HepG2 (cell line): Measurements from ENCODE around the gene C1QBP. TPM values are rescaled to one million over a fixed set of nuclear protein-coding genes. Genes with fewer than 3 reads are reported as not detected.

ENCODE experiments used
- ATAC-seq: fragments of 200-7000 bp; cut with Tn5 transposase; 3 replicates; pipeline ENCODE4 v1.9.1; 2020; ENCODE audit warnings: mild to moderate bottlenecking, moderate library complexity
- BruUV-seq: library from RNA; stranded (reverse); fragments of 400-500 nt; replicated peaks from 2 replicates; lab custom pipeline; 2021; lab: Mats Ljungman, UMichigan
- CTCF ChIA-PET: fragments of 300-600 bp; formaldehyde crosslinking; extraction: SDS; loops from one replicate; lab custom pipeline; 2021; ENCODE audit warnings: low total read pairs, inconsistent platforms, low intra/inter-chr PET ratio; lab: Yijun Ruan, JAX
- POLR2A ChIA-PET: fragments of 350-600 bp; sonication (Branson Sonifier 250); formaldehyde crosslinking; loops from one replicate; lab custom pipeline; 2020; ENCODE audit warnings: antibody characterized with exemption, inconsistent platforms; lab: Yijun Ruan, JAX
- DNase-seq: peaks from one replicate; pipeline ENCODE4 v3.0.0-alpha.2; 2015; ENCODE audit warnings: low spot score
- FAIRE-seq: peaks from 3 replicates; lab custom pipeline; 2011; peaks lifted over from hg19 to GRCh38; lab: Jason Lieb, UNC
- H2AFZ ChIP-seq: one replicate; pipeline ENCODE4 v1.6.1; 2011; ENCODE audit warnings: low read length, inconsistent platforms
- H3K27ac ChIP-seq: fragments of 300-600 bp; 3 replicates; pipeline ENCODE4 v1.8.0; 2011; ENCODE audit warnings: mixed run types, mild to moderate bottlenecking, mixed read lengths, low read length, inconsistent platforms; ENCODE audit not compliant: insufficient read depth; ENCODE audit errors: extremely low read length
- H3K27me3 ChIP-seq, 2 experiments: fragments of 200-600 bp in 1 of 2; 2 replicates in 1 of 2; 3 replicates in 1 of 2; pipeline versions ENCODE4 v1.6.0 to v1.8.0; 2011; ENCODE audit warnings: low read length in 2 of 2, mild to moderate bottlenecking in 2 of 2, moderate library complexity in 2 of 2, inconsistent platforms in 1 of 2; ENCODE audit not compliant: insufficient read depth in 2 of 2, control insufficient read depth in 1 of 2
- H3K36me3 ChIP-seq, 2 experiments: fragments of 200-600 bp in 1 of 2; replicated peaks in 1 of 2; 2 replicates in 1 of 2; 3 replicates in 1 of 2; pipeline versions ENCODE4 v1.5.1 to v1.8.0; 2011; ENCODE audit warnings: low read length in 2 of 2, inconsistent platforms in 1 of 2; ENCODE audit not compliant: insufficient read depth in 2 of 2, control insufficient read depth in 1 of 2
- H3K4me1 ChIP-seq: 2 replicates; pipeline ENCODE4 v1.5.1; 2012; ENCODE audit warnings: low read length, inconsistent platforms; ENCODE audit not compliant: insufficient read depth
- H3K4me2 ChIP-seq: 2 replicates; pipeline ENCODE4 v1.6.0; 2011; ENCODE audit warnings: low read depth, low read length, inconsistent platforms
- H3K4me3 ChIP-seq, 3 experiments: fragments of 200-600 bp in 1 of 3; sonication (generic), shearing (Covaris generic) in 1 of 3; replicated peaks in 1 of 3; 2 replicates each; pipeline ENCODE4 v1.5.1; 2011 to 2016; ENCODE audit warnings: low read length in 3 of 3, inconsistent platforms in 2 of 3, low read depth in 2 of 3, mild to moderate bottlenecking in 2 of 3, control low read depth in 1 of 3, mixed read lengths in 1 of 3; ENCODE audit not compliant: insufficient read depth in 1 of 3
- H3K79me2 ChIP-seq: one replicate; pipeline ENCODE4 v1.6.1; 2011; ENCODE audit warnings: low read length, inconsistent platforms; ENCODE audit not compliant: insufficient read depth
- H3K9ac ChIP-seq: 2 replicates; pipeline ENCODE4 v1.6.0; 2011; ENCODE audit warnings: mild to moderate bottlenecking, low read depth, low read length, inconsistent platforms; ENCODE audit not compliant: insufficient read depth
- H3K9me3 ChIP-seq: 2 replicates; pipeline ENCODE4 v1.5.1; 2012; ENCODE audit warnings: mild to moderate bottlenecking, low read length
- H4K20me1 ChIP-seq: 2 replicates; pipeline ENCODE4 v1.6.0; 2011; ENCODE audit warnings: inconsistent platforms, mild to moderate bottlenecking, low read length, moderate library complexity; ENCODE audit not compliant: insufficient read depth
- AGO2 ChIP-seq: fragments of 200-400 bp; formaldehyde crosslinking; optimal IDR thresholded peaks from 2 replicates; pipeline ENCODE3; 2017; ENCODE audit warnings: mild to moderate bottlenecking, low read depth, low read length, moderate library complexity
- MYC ChIP-seq: sonication (generic); formaldehyde crosslinking; IDR thresholded peaks from 2 replicates; pipeline ENCODE4 v1.9.0; 2021; ENCODE audit warnings: missing genetic modification reagents, borderline replicate concordance
- SCMH1 ChIP-seq: sonication (generic); formaldehyde crosslinking; IDR thresholded peaks from 2 replicates; pipeline ENCODE4 v1.9.0; 2021; ENCODE audit warnings: missing genetic modification reagents, mild to moderate bottlenecking, borderline replicate concordance
- SIN3A ChIP-seq: IDR thresholded peaks from 2 replicates; pipeline ENCODE4 v1.6.1; 2011; ENCODE audit warnings: low read depth, mild to moderate bottlenecking, control low read depth, low read length, borderline replicate concordance
- ZBTB21 ChIP-seq: sonication (generic); formaldehyde crosslinking; IDR thresholded peaks from 2 replicates; pipeline ENCODE4 v1.4.0; 2020; ENCODE audit warnings: missing genetic modification reagents
- ZFP36 ChIP-seq: fragments of 150-350 bp; IDR thresholded peaks from 2 replicates; pipeline ENCODE4 v1.6.1; 2018; ENCODE audit warnings: borderline replicate concordance, low read length, low read depth; ENCODE audit not compliant: partially characterized antibody
- ZNF253 ChIP-seq: sonication (generic); formaldehyde crosslinking; IDR thresholded peaks from 2 replicates; pipeline ENCODE4 v1.8.0; 2022; ENCODE audit warnings: mild to moderate bottlenecking, missing genetic modification reagents, borderline replicate concordance
- ZNF432 ChIP-seq: sonication (generic); formaldehyde crosslinking; IDR thresholded peaks from 2 replicates; pipeline ENCODE4 v1.5.0; 2020; ENCODE audit warnings: missing genetic modification reagents, mild to moderate bottlenecking, borderline replicate concordance
- ZNF607 ChIP-seq: sonication (generic); formaldehyde crosslinking; IDR thresholded peaks from 2 replicates; pipeline ENCODE4 v1.5.1; 2020; ENCODE audit warnings: missing genetic modification reagents, mild to moderate bottlenecking, borderline replicate concordance
- ZNF749 ChIP-seq: sonication (generic); formaldehyde crosslinking; IDR thresholded peaks from 2 replicates; pipeline ENCODE4 v1.8.0; 2022; ENCODE audit warnings: mild to moderate bottlenecking, missing genetic modification reagents, moderate library complexity, borderline replicate concordance
- ZSCAN12 ChIP-seq: sonication (generic); formaldehyde crosslinking; IDR thresholded peaks from 2 replicates; pipeline ENCODE4 v1.9.0; 2021; ENCODE audit warnings: mild to moderate bottlenecking, missing genetic modification reagents
- WGBS: methylation state at CpG from one replicate; pipeline ENCODE4 v1.1.6; 2017; ENCODE audit warnings: low lambda C conversion rate; 5-methylcytosine and 5-hydroxymethylcytosine counted together
- in situ Hi-C: cut with HindIII; loops from 2 replicates; pipeline ENCODE4 v1.10.0; 2017; ENCODE audit warnings: low pct_unique_long_range_greater_than_20kb; ENCODE audit not compliant: extremely low pct_ligation_motif_present
- intact Hi-C: fragments of 100-400 bp; cut with micrococcal nuclease; formaldehyde crosslinking; loops from one replicate; pipeline ENCODE4 v1.10.0; 2022; ENCODE audit not compliant: unreplicated experiment
- polyA plus RNA-seq, 8 experiments: library from polyadenylated mRNA; depleted of rRNA in 3 of 8; stranded (reverse) in 7 of 8; unstranded in 1 of 8; fragments of >200 nt; fragmentation: Illumina TruSeq in 4 of 8; extraction: Trizol in 4 of 8; gene quantifications; 2 replicates each; pipeline versions ENCODE4 v1.2.1 to v1.2.3, GENCODE V29; 2011 to 2016; ENCODE audit warnings: low read depth in 4 of 8, missing spikeins in 1 of 8, mixed read lengths in 1 of 8; ENCODE audit not compliant: insufficient read depth in 1 of 8
- total RNA-seq, 5 experiments: library from RNA; depleted of rRNA; stranded (reverse); fragments of >200 nt; fragmentation: Illumina TruSeq; extraction: Trizol; gene quantifications; 2 replicates each; pipeline ENCODE4 v1.2.3, GENCODE V29; 2016; ENCODE audit warnings: low read depth in 1 of 5
- TF ChIP-seq, protein P1 (sequence below): sonication (generic); formaldehyde crosslinking; IDR thresholded peaks from 2 replicates; pipeline ENCODE4 v1.5.0; 2020; ENCODE audit warnings: missing genetic modification reagents, mild to moderate bottlenecking, borderline replicate concordance
- TF ChIP-seq, protein P2 (sequence below): sonication (generic); formaldehyde crosslinking; IDR thresholded peaks from 2 replicates; pipeline ENCODE4 v1.9.0; 2021; ENCODE audit warnings: missing genetic modification reagents, mild to moderate bottlenecking, borderline replicate concordance
- TF ChIP-seq, protein P3 (sequence below): sonication (generic); formaldehyde crosslinking; IDR thresholded peaks from 2 replicates; pipeline ENCODE4 v1.4.0; 2020; ENCODE audit warnings: missing genetic modification reagents
- TF ChIP-seq, protein P4 (sequence below): sonication (generic); formaldehyde crosslinking; IDR thresholded peaks from 2 replicates; pipeline ENCODE4 v1.4.0; 2020; ENCODE audit warnings: mild to moderate bottlenecking, missing genetic modification reagents

C1QBP gene
- total and polyA plus RNA-seq, 2 of the 13 experiments (the other 11 are each of a cell fraction or from before 2014, with no cell fraction given): 219 to 680 TPM

DNA sequence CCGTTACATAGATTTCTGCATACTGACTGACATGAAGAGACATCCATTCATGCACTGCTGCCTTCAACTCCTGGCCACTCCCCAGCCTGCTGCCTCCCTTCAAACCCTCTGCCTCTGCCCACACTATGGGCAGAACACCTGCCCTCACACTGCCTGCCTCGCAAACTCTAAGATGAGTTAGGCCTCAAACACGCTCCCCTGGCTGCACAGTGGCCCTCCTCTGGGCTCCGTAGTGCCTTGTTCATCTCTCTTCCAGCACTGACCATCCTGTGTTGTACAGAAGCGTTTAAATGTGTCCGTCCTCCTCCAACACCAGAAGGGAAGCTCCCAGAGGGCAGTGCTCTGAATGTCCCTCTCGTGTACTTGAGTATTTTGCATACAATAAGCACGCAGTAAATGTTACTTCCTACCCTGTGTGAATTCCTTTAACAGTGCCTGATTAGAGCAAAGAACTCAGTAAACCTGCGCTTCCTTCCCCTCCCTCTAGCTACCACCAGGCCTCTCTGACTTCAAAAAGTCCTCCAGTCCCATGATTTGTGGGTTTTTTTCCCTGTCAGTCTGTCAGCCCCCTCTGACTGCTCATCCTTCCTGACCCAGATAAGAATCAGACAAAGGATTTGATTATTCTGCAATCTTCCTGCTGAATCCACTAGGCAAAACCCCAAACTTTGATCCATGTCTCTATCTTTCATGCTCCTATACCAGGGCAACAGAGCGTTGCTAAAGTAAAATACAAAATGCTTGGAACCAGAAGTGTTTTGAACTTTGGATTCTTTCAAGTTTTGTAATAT lies 26.0 kb upstream of the C1QBP start:
- Histone ChIP-seq H3K9me3 (no peaks in the 10 kb centered on the region), H3K4me3 (peak overlapping the region; percentile 53 to 91 (median 68)), H3K79me2 (peaks cover 63% of the 10 kb centered on the region), H3K9ac (peak overlapping the region; percentile 84), H3K4me1 (peaks cover 38% of the 10 kb centered on the region), H3K4me2 (peak overlapping the region; percentile 98), H3K27me3 (no peaks in the 10 kb centered on the region; a peak in 1 of 5 replicates), H3K27ac (peak overlapping the region; percentile 91), H2AFZ (no peak overlapping the region), H4K20me1 (0 out of 2 replicates have a peak, but pooled peaks cover 10% of the 10 kb centered on the region), H3K36me3 (peaks cover 10 to 29% of the 10 kb centered on the region in 2 experiments; a peak in 4 of 5 replicates)
- ChIA-PET CTCF (interaction anchor here (1.0 kb wide), 1 partner anchor 26 kb away, joined by 3 read pairs; the partner anchor contains the start of gene C1QBP), POLR2A (interaction anchor here (1.5 to 2.6 kb wide), 4 partner anchors 22 to 46 kb away, joined by 3 to 25 read pairs (median 11); partner anchors contain the start of genes C1QBP, DERL2, MIS12 and NUP88)
- peak; percentile 92 for FAIRE-seq
- peak; percentile 60 for ATAC-seq
- no TSS peak for BruUV-seq
- peak; percentile 94 for DNase-seq
- 3% methylated on average over 10 of the region's 10 CpGs for WGBS
- intact Hi-C loops: loop anchor here (2.0 kb wide), 1 partner anchor 26 kb away; the partner anchor contains the start of gene C1QBP
- in situ Hi-C loops: no loop called here
- TF ChIP-seq SCMH1 (CRISPR knock-in tag) (no peak), ZNF607 (CRISPR knock-in tag) (no peak), ZBTB21 (CRISPR knock-in tag) (no peak), MYC (CRISPR knock-in tag) (no peak; the same call in 1 of the 2 replicates), ZSCAN12 (no peak), ZNF253 (CRISPR knock-in tag) (no peak), ZNF749 (CRISPR knock-in tag) (no peak), ZFP36 (no peak), AGO2 (no peak), SIN3A (peak; percentile 73; the same call in 1 of the 2 replicates), ZNF432 (no peak)
- TF ChIP-seq, protein P1, sequence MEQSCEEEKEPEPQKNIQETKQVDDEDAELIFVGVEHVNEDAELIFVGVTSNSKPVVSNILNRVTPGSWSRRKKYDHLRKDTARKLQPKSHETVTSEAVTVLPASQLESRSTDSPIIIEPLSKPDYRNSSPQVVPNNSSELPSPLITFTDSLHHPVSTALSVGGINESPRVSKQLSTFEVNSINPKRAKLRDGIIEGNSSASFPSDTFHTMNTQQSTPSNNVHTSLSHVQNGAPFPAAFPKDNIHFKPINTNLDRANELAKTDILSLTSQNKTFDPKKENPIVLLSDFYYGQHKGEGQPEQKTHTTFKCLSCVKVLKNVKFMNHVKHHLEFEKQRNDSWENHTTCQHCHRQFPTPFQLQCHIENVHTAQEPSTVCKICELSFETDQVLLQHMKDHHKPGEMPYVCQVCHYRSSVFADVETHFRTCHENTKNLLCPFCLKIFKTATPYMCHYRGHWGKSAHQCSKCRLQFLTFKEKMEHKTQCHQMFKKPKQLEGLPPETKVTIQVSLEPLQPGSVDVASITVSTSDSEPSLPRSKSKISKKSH: no peak
- TF ChIP-seq, protein P2, sequence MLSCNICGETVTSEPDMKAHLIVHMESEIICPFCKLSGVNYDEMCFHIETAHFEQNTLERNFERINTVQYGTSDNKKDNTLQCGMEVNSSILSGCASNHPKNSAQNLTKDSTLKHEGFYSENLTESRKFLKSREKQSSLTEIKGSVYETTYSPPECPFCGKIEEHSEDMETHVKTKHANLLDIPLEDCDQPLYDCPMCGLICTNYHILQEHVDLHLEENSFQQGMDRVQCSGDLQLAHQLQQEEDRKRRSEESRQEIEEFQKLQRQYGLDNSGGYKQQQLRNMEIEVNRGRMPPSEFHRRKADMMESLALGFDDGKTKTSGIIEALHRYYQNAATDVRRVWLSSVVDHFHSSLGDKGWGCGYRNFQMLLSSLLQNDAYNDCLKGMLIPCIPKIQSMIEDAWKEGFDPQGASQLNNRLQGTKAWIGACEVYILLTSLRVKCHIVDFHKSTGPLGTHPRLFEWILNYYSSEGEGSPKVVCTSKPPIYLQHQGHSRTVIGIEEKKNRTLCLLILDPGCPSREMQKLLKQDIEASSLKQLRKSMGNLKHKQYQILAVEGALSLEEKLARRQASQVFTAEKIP: no peak
- TF ChIP-seq, protein P3, sequence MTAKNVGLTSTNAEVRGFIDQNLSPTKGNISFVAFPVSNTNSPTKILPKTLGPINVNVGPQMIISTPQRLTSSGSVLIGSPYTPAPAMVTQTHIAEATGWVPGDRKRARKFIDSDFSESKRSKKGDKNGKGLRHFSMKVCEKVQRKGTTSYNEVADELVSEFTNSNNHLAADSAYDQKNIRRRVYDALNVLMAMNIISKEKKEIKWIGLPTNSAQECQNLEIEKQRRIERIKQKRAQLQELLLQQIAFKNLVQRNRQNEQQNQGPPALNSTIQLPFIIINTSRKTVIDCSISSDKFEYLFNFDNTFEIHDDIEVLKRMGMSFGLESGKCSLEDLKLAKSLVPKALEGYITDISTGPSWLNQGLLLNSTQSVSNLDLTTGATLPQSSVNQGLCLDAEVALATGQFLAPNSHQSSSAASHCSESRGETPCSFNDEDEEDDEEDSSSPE: no peak; the same call in 1 of the 2 replicates
- TF ChIP-seq, protein P4, sequence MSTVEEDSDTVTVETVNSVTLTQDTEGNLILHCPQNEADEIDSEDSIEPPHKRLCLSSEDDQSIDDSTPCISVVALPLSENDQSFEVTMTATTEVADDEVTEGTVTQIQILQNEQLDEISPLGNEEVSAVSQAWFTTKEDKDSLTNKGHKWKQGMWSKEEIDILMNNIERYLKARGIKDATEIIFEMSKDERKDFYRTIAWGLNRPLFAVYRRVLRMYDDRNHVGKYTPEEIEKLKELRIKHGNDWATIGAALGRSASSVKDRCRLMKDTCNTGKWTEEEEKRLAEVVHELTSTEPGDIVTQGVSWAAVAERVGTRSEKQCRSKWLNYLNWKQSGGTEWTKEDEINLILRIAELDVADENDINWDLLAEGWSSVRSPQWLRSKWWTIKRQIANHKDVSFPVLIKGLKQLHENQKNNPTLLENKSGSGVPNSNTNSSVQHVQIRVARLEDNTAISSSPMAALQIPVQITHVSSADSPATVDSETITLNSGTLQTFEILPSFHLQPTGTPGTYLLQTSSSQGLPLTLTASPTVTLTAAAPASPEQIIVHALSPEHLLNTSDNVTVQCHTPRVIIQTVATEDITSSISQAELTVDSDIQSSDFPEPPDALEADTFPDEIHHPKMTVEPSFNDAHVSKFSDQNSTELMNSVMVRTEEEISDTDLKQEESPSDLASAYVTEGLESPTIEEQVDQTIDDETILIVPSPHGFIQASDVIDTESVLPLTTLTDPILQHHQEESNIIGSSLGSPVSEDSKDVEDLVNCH (CRISPR knock-in tag): no peak
